IPS DF 6.9 (cell line): Measurements from ENCODE around the gene CCN2.

ENCODE experiments used
- DNase-seq: peaks from one replicate; pipeline ENCODE4 v3.0.0-alpha.2; 2013; ENCODE audit warnings: low read depth, low spot score
- H3K27ac ChIP-seq: one replicate; pipeline ENCODE4 v1.5.1; 2013; ENCODE audit warnings: low read length, control low read depth
- H3K27me3 ChIP-seq: 2 replicates; pipeline ENCODE4 v1.6.1; 2013; ENCODE audit warnings: mild to moderate bottlenecking, low read length; ENCODE audit not compliant: control insufficient read depth, insufficient read depth
- H3K36me3 ChIP-seq: 2 replicates; pipeline ENCODE4 v1.6.1; 2013; ENCODE audit warnings: low read length; ENCODE audit not compliant: control insufficient read depth, insufficient read depth
- H3K4me1 ChIP-seq: 2 replicates; pipeline ENCODE4 v1.6.1; 2013; ENCODE audit warnings: low read length; ENCODE audit not compliant: control insufficient read depth, insufficient read depth
- H3K4me3 ChIP-seq: 2 replicates; pipeline ENCODE4 v1.5.1; 2013; ENCODE audit warnings: mild to moderate bottlenecking, low read length
- H3K9me3 ChIP-seq: 2 replicates; pipeline ENCODE4 v1.6.1; 2013; ENCODE audit warnings: low read length, inconsistent platforms; ENCODE audit not compliant: control insufficient read depth, insufficient read depth
- WGBS: extraction: QIAGEN DNeasy Blood & Tissue Kit; methylation state at CpG from one replicate; pipeline ENCODE4 v1.1.7; 2013; ENCODE audit warnings: mixed read lengths, missing lambda C conversion rate; ENCODE audit not compliant: insufficient read length, insufficient coverage; 5-methylcytosine and 5-hydroxymethylcytosine counted together

CCN2 gene

DNA sequence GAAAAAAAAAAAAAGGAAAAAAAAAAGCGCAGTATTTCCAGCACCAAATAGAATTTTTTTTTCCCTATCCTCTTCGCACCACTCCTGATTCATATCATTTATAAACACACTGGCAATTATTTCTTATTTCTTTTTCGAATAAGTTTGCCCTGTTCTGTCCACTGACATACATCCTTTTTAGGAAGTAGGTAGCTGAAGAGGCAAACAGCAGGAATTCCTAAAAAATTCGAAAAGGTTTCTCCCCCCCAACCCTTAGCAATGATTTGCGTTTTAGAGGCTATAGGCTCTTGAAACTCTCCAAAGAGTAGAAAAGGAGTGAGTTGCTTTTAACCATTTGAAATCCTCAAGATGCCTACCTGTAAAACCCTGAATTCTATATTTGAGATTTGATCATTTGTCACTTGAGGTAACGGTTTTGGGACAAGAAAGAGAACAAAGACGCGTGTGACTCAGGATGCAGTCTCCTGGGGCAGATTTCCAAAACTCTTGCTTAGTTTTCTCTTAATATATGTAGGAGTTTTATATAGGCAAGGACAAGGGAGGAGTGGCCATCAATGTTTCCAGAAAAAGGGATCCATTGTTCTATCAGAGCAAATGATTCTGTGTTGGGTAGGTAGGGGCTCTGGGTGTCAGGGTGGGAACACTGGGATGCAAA, 531 bp upstream of the CCN2 start:
- no peak for DNase-seq
- Histone ChIP-seq H3K4me1 (peaks cover 6% of the 10 kb centered on the region; the same call in 1 of the 2 replicates), H3K27ac (no peak overlapping the region), H3K9me3 (no peaks in the 10 kb centered on the region), H3K36me3 (peaks cover 12% of the 10 kb centered on the region; the same call in 1 of the 2 replicates), H3K4me3 (no peak overlapping the region), H3K27me3 (no peaks in the 10 kb centered on the region)
- no CpG with 5 or more reads among the region's 8 CpGs for WGBS

DNA sequence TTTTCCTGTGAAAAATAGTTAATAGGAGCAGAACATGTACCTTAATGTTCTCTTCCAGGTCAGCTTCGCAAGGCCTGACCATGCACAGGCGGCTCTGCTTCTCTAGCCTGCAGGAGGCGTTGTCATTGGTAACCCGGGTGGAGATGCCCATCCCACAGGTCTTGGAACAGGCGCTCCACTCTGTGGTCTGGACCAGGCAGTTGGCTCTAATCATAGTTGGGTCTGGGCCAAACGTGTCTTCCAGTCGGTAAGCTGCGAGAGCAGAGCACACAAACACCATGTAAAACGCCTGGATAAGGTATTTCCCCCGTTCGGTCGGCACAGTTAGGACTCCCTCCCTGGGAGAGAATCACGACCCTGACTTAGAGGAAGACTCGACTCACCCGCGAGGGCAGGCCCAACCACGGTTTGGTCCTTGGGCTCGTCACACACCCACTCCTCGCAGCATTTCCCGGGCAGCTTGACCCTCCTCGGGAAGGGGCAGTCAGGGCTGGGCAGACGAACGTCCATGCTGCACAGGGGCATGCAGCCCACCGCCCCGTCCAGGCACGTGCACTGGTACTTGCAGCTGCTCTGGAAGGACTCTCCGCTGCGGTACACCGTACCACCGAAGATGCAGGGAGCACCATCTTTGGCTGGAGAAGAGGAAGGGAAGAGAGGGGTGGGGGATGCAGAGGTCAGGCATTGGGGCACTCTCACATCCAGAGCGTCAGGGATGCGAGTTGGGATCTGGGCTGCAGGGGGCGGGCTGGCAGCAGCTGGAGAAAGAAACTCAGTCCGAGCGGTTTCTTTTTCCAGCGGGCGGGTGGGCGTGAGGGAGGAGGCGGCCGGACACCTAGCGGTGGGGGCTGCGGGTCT, 1.0 kb downstream of the CCN2 start:
- Histone ChIP-seq H3K36me3 (peaks cover 12% of the 10 kb centered on the region; the same call in 1 of the 2 replicates), H3K27me3 (no peaks in the 10 kb centered on the region), H3K9me3 (no peaks in the 10 kb centered on the region), H3K4me3 (peak overlapping the region; percentile 77), H3K27ac (no peak overlapping the region), H3K4me1 (peaks cover 7% of the 10 kb centered on the region; the same call in 1 of the 2 replicates)
- no CpG with 5 or more reads among the region's 42 CpGs for WGBS
- DNase-seq, result no peak

DNA sequence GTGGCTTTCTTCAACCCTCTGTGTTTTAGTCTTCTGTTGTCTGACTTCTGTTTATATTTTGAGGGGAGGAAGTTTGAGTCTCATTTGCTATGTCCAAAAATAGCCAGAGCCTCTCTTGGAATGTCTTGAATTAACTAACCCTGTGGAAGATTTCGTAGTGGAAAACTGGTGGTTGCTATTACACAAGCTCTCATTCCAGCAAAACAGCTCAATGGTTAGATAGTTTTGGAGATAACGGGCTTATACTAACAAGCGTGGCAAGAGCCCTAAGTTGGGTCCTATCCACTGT, 1.6 kb downstream of the CCN2 start:
- Histone ChIP-seq H3K27ac (no peak overlapping the region), H3K9me3 (no peaks in the 10 kb centered on the region), H3K36me3 (peaks cover 12% of the 10 kb centered on the region; the same call in 1 of the 2 replicates), H3K4me1 (peaks cover 7% of the 10 kb centered on the region; the same call in 1 of the 2 replicates), H3K27me3 (no peaks in the 10 kb centered on the region), H3K4me3 (peak overlapping the region; percentile 77; the same call in 1 of the 2 replicates)
- no CpG with 5 or more reads among the region's 3 CpGs for WGBS
- DNase-seq, result no peak

DNA sequence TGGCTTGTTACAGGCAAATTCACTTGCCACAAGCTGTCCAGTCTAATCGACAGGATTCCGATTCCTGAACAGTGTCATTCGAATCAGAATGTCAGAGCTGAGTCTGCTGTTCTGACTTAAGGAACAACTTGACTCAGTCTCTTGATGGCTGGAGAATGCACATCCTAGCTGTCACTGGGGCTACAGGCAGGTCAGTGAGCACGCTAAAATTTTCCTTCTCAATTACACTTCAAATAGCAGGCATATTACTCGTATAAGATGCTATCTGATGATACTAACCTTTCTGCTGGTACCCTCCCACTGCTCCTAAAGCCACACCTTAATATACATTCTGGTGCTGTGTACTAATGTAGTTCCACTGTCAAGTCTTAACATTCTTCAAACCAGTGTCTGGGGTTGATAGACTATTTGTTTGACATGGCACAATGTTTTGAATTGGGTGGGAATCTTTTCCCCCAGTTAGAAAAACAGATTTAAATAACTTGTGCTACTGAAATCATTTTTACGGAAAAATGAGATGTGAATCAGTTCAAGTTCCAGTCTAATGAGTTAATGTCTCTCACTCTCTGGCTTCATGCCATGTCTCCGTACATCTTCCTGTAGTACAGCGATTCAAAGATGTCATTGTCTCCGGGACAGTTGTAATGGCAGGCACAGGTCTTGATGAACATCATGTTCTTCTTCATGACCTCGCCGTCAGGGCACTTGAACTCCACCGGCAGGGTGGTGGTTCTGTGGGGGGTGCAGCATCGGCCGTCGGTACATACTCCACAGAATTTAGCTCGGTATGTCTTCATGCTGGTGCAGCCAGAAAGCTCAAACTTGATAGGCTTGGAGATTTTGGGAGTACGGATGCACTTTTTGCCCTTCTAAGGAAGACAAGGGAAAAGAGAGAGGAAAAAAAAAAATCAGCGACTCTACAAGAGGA, 2.2 kb downstream of the CCN2 start:
- no peak overlapping the region for H3K27ac ChIP-seq
- peaks cover 12% of the 10 kb centered on the region; the same call in 1 of the 2 replicates for H3K36me3 ChIP-seq
- H3K4me3 ChIP-seq, result peak overlapping the region; percentile 0; the same call in 1 of the 2 replicates
- WGBS, result no CpG with 5 or more reads among the region's 18 CpGs
- DNase-seq, result no peak
- no peaks in the 10 kb centered on the region for H3K9me3 ChIP-seq
- H3K4me1 ChIP-seq, result peaks cover 7% of the 10 kb centered on the region; the same call in 1 of the 2 replicates
- no peaks in the 10 kb centered on the region for H3K27me3 ChIP-seq

DNA sequence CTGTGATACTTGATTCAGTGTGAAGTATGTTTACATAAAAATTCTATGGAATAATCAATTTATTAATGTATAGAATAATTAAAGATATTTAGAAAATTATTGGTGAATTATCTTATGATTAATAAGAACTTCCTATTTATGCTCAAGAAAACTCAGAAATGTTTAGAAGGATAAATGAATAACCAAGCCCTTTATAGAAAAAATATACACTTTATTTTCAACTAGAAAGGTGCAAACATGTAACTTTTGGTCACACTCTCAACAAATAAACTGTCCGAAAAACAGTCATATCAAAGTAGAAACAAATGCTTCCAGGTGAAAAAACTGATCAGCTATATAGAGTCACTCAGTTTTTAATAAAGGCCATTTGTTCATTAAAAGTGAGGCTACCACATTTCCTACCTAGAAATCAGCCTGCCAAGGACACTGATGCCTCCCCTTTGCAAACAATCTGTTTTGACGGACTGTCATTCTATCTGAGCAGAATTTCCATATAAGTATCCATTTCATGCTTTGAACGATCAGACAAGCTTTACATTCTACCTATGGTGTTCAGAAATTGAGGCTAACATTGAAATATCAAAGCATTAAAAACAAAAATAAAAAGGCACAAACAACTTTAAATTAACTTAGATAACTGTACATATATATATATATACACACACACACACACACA, 3.0 kb downstream of the CCN2 start:
- WGBS, result no CpG with 5 or more reads among the region's 3 CpGs
- DNase-seq, result no peak
- Histone ChIP-seq H3K9me3 (no peaks in the 10 kb centered on the region), H3K27me3 (no peaks in the 10 kb centered on the region), H3K36me3 (peaks cover 12% of the 10 kb centered on the region; the same call in 1 of the 2 replicates), H3K4me1 (peaks cover 4% of the 10 kb centered on the region; the same call in 1 of the 2 replicates), H3K27ac (no peak overlapping the region), H3K4me3 (no peak overlapping the region)

DNA sequence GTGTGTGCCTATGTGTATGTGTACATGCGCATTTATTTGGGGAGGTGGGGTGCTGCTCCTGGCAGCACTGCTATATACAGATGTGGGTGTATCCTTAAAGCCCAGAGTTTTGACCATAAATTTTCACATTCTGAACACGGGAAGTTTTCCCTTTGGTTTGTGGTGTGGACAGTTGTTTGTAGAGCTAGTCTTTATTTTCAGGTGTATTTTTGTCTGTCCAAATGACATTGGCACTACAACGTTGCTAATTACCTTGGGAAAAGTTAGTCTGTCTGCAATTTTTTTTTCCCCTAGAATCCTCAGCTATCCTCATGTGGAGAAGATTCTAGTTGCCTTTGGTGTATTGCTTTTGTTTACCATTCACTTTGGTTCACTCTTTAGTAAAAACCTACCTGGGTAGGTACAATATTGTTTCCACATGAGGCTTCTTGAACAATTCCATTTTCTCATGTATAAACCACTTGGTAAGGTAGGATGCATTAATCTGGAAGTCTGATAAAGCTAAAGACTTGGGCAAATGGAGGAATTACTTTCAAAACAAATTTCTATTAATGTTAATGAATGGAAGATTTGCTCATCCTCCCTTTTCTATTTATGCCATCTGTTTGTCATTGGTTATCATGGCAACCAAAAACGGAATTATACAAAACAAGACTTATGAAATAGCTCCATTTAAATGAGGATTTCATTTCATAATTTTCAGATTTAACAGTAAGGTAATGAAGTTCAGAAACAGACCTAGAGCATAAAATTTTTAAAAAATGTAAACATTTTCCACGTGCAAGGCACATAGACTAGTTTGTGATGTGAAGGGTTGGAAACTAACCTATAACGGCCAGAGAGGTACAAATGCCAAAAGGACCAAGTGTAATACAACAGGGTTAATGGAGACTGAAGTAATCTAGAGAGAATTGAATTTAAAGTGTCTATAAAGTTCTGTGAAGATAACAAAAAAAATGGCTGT, 3.9 kb downstream of the CCN2 start:
- H3K36me3 ChIP-seq, result peaks cover 12% of the 10 kb centered on the region; the same call in 1 of the 2 replicates
- H3K9me3 ChIP-seq, result no peaks in the 10 kb centered on the region
- no peak overlapping the region for H3K4me3 ChIP-seq
- no peak for DNase-seq
- H3K27ac ChIP-seq, result no peak overlapping the region
- H3K27me3 ChIP-seq, result no peaks in the 10 kb centered on the region
- no CpG with 5 or more reads among the region's 6 CpGs for WGBS
- peaks cover 4% of the 10 kb centered on the region; the same call in 1 of the 2 replicates for H3K4me1 ChIP-seq

DNA sequence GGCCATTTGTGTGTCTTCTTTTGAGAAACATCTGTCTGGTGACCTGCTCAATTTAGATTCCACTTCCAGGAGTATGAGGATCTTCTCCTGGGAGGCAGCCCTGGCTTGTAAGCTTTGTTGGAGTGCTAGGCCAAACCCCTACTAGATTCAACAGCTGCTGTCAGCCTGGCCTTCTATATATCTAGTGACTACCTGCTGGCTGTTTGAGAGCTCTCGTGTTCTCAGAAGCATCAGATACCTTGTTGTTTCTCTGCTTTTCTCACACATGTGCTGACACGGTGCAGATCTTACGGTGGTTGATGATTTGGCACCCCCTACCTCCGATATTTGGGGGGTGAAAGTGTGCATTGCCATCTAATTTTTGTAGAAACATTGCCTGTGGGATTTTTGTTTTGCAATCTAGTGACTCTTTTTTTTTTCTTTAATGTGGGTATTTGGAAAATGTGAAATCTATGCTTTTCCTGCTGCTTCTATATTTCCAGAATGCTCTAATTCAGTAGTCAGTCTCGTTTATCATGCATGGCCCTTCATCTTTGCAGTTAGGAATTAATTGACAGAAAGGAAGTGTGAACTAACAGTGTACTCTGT, 4.7 kb downstream of the CCN2 start:
- no CpG with 5 or more reads among the region's 5 CpGs for WGBS

DNA sequence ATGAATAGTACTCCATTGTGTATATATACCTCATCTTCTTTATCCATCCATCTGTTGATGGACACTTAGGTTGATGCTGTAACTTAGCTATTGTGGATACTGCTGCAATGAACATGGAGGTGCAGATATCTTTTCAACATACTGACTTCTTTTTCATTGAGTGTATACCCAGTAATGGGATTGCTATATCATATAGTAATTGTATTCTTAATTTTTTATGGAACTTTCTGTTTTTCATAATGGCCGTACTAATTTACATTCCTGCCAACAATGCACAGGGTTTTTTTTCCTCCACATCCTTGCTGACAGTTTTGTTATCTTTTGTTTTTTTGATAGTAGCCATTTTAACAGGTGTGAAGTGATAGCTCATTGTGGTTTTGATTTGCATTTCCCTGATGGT, 5.2 kb downstream of the CCN2 start:
- 0 out of 2 replicates have a peak, but pooled peaks cover 4% of the 10 kb centered on the region for H3K4me1 ChIP-seq
- no peak overlapping the region for H3K27ac ChIP-seq
- no CpG with 5 or more reads among the region's 1 CpG for WGBS
- peaks cover 12% of the 10 kb centered on the region; the same call in 1 of the 2 replicates for H3K36me3 ChIP-seq
- no peaks in the 10 kb centered on the region for H3K27me3 ChIP-seq
- DNase-seq, result no peak
- H3K9me3 ChIP-seq, result no peaks in the 10 kb centered on the region
- no peak overlapping the region for H3K4me3 ChIP-seq

More for the DNA sequence above, 4.7 kb downstream of the CCN2 start:
- Histone ChIP-seq H3K4me3 (no peak overlapping the region), H3K36me3 (peaks cover 12% of the 10 kb centered on the region; the same call in 1 of the 2 replicates), H3K27me3 (no peaks in the 10 kb centered on the region), H3K4me1 (0 out of 2 replicates have a peak, but pooled peaks cover 4% of the 10 kb centered on the region), H3K27ac (no peak overlapping the region), H3K9me3 (no peaks in the 10 kb centered on the region)
- DNase-seq, result no peak
